ENCODE results near the gene NEK2.

The NEK2 gene

GRCh38 chr1:211632808-211633523 is 42.5 kb downstream of the NEK2 start:
- Histone ChIP-seq H2BK15ac (replicated peaks; ENCODE audit: low read depth) (no peak overlapping the region), H2BK5ac (ENCODE audit: low read length) (no peak overlapping the region), H3K36me3 (ENCODE audit: control insufficient read depth, insufficient read depth, low read length) (no peaks in the 10 kb centered on the region), H3K79me1 (ENCODE audit: low read length) (no peaks in the 10 kb centered on the region), H4K8ac (ENCODE audit: low read depth, low read length) (no peak overlapping the region), H4K5ac (ENCODE audit: low read length) (no peak overlapping the region), H3K4me2 (ENCODE audit: low read length) (no peak overlapping the region), H3K18ac (ENCODE audit: low read length) (no peak overlapping the region), H3K4me3 (ENCODE audit: low read length) (no peak overlapping the region), H3K56ac (ENCODE audit: low read length) (peak overlapping the region; percentile 22), H2AK5ac (ENCODE audit: low read length) (no peak overlapping the region), H3K4ac (ENCODE audit: low read depth, low read length) (no peak overlapping the region), H3K79me2 (ENCODE audit: control insufficient read depth, insufficient read depth, low read length) (no peaks in the 10 kb centered on the region), H3K27me3 (ENCODE audit: insufficient read depth, low read length, poor library complexity) (no peaks in the 10 kb centered on the region), H3K23ac (ENCODE audit: low read length) (no peak overlapping the region), H3K9ac (ENCODE audit: low read length) (no peak overlapping the region), H3K4me1 (ENCODE audit: control insufficient read depth, low read depth, low read length) (peaks cover 5% of the 10 kb centered on the region), H3K27ac (ENCODE audit: low read depth, low read length) (no peak overlapping the region), H2BK120ac (ENCODE audit: low read depth, low read length) (no peak overlapping the region)
- WGBS (ENCODE audit: extremely low coverage, insufficient coverage, low lambda C conversion rate): no CpG with 5 or more reads among the region's 13 CpGs
- DNase-seq: no peak

- H3K18ac ChIP-seq (ENCODE audit: low read length): no peak overlapping the region
- no peak overlapping the region for H3K4me3 ChIP-seq (ENCODE audit: low read length)
- peaks cover 5% of the 10 kb centered on the region for H3K4me1 ChIP-seq (ENCODE audit: control insufficient read depth, low read depth, low read length)
- no peaks in the 10 kb centered on the region for H3K36me3 ChIP-seq (ENCODE audit: control insufficient read depth, insufficient read depth, low read length)
- no peak overlapping the region for H2AK5ac ChIP-seq (ENCODE audit: low read length)
- no peak overlapping the region for H3K23ac ChIP-seq (ENCODE audit: low read length)
- no peak overlapping the region for H3K56ac ChIP-seq (ENCODE audit: low read length)
- H3K27me3 ChIP-seq (ENCODE audit: insufficient read depth, low read length, poor library complexity): no peaks in the 10 kb centered on the region
- H2BK5ac ChIP-seq (ENCODE audit: low read length): no peak overlapping the region
- no peak overlapping the region for H3K9ac ChIP-seq (ENCODE audit: low read length)
- no peaks in the 10 kb centered on the region for H3K79me2 ChIP-seq (ENCODE audit: control insufficient read depth, insufficient read depth, low read length)
- WGBS (ENCODE audit: extremely low coverage, insufficient coverage, low lambda C conversion rate): no CpG with 5 or more reads among the region's 16 CpGs
- H3K27ac ChIP-seq (ENCODE audit: low read depth, low read length): no peak overlapping the region
- H4K5ac ChIP-seq (ENCODE audit: low read length): no peak overlapping the region
- H3K4me2 ChIP-seq (ENCODE audit: low read length): no peak overlapping the region
- H3K79me1 ChIP-seq (ENCODE audit: low read length): no peaks in the 10 kb centered on the region
- no peak overlapping the region for H2BK120ac ChIP-seq (ENCODE audit: low read depth, low read length)
- DNase-seq: no peak
- no peak overlapping the region for H2BK15ac ChIP-seq (replicated peaks; ENCODE audit: low read depth)
- no peak overlapping the region for H3K4ac ChIP-seq (ENCODE audit: low read depth, low read length)
- no peak overlapping the region for H4K8ac ChIP-seq (ENCODE audit: low read depth, low read length)
Measured at GRCh38 chr1:211632117-211632807, 43.2 kb downstream of the NEK2 start.

- H3K4ac ChIP-seq (ENCODE audit: low read depth, low read length): no peak overlapping the region
- no peak overlapping the region for H2AK5ac ChIP-seq (ENCODE audit: low read length)
- H3K27me3 ChIP-seq (ENCODE audit: insufficient read depth, low read length, poor library complexity): no peaks in the 10 kb centered on the region
- H3K9ac ChIP-seq (ENCODE audit: low read length): no peak overlapping the region
- no peaks in the 10 kb centered on the region for H3K79me2 ChIP-seq (ENCODE audit: control insufficient read depth, insufficient read depth, low read length)
- no peak overlapping the region for H2BK5ac ChIP-seq (ENCODE audit: low read length)
- no peak overlapping the region for H4K5ac ChIP-seq (ENCODE audit: low read length)
- no peak overlapping the region for H3K4me2 ChIP-seq (ENCODE audit: low read length)
- WGBS (ENCODE audit: extremely low coverage, insufficient coverage, low lambda C conversion rate): no CpG with 5 or more reads among the region's 6 CpGs
- no peaks in the 10 kb centered on the region for H3K36me3 ChIP-seq (ENCODE audit: control insufficient read depth, insufficient read depth, low read length)
- no peak for DNase-seq
- H3K27ac ChIP-seq (ENCODE audit: low read depth, low read length): no peak overlapping the region
- H3K79me1 ChIP-seq (ENCODE audit: low read length): no peaks in the 10 kb centered on the region
- H3K18ac ChIP-seq (ENCODE audit: low read length): no peak overlapping the region
- H2BK120ac ChIP-seq (ENCODE audit: low read depth, low read length): no peak overlapping the region
- no peak overlapping the region for H4K8ac ChIP-seq (ENCODE audit: low read depth, low read length)
- no peak overlapping the region for H3K56ac ChIP-seq (ENCODE audit: low read length)
- H3K4me1 ChIP-seq (ENCODE audit: control insufficient read depth, low read depth, low read length): peaks cover 7% of the 10 kb centered on the region
- no peak overlapping the region for H3K4me3 ChIP-seq (ENCODE audit: low read length)
- H3K23ac ChIP-seq (ENCODE audit: low read length): no peak overlapping the region
- H2BK15ac ChIP-seq (replicated peaks; ENCODE audit: low read depth): no peak overlapping the region
Measured at GRCh38 chr1:211631168-211631567, 44.3 kb downstream of the NEK2 start.

GRCh38 chr1:211630236-211631081 is 45.0 kb downstream of the NEK2 start:
- Histone ChIP-seq H2BK5ac (ENCODE audit: low read length) (no peak overlapping the region), H3K9ac (ENCODE audit: low read length) (no peak overlapping the region), H2AK5ac (ENCODE audit: low read length) (no peak overlapping the region), H2BK120ac (ENCODE audit: low read depth, low read length) (peak overlapping the region; percentile 2), H3K23ac (ENCODE audit: low read length) (no peak overlapping the region), H4K5ac (ENCODE audit: low read length) (no peak overlapping the region), H3K18ac (ENCODE audit: low read length) (peak overlapping the region; percentile 77), H3K4ac (ENCODE audit: low read depth, low read length) (peak overlapping the region; percentile 24), H3K4me3 (ENCODE audit: low read length) (no peak overlapping the region), H3K27ac (ENCODE audit: low read depth, low read length) (no peak overlapping the region), H3K4me1 (ENCODE audit: control insufficient read depth, low read depth, low read length) (peaks cover 7% of the 10 kb centered on the region), H3K79me1 (ENCODE audit: low read length) (no peaks in the 10 kb centered on the region), H3K4me2 (ENCODE audit: low read length) (no peak overlapping the region), H3K36me3 (ENCODE audit: control insufficient read depth, insufficient read depth, low read length) (no peaks in the 10 kb centered on the region), H3K79me2 (ENCODE audit: control insufficient read depth, insufficient read depth, low read length) (no peaks in the 10 kb centered on the region), H3K56ac (ENCODE audit: low read length) (peak overlapping the region; percentile 70), H2BK15ac (replicated peaks; ENCODE audit: low read depth) (no peak overlapping the region), H3K27me3 (ENCODE audit: insufficient read depth, low read length, poor library complexity) (no peaks in the 10 kb centered on the region), H4K8ac (ENCODE audit: low read depth, low read length) (no peak overlapping the region)
- no CpG with 5 or more reads among the region's 17 CpGs for WGBS (ENCODE audit: extremely low coverage, insufficient coverage, low lambda C conversion rate)
- DNase-seq: peak; percentile 94

GRCh38 chr1:211628417-211628816 is 47.0 kb downstream of the NEK2 start:
- H3K56ac ChIP-seq (ENCODE audit: low read length): no peak overlapping the region
- H3K36me3 ChIP-seq (ENCODE audit: control insufficient read depth, insufficient read depth, low read length): no peaks in the 10 kb centered on the region
- no peak overlapping the region for H3K4me2 ChIP-seq (ENCODE audit: low read length)
- H2BK120ac ChIP-seq (ENCODE audit: low read depth, low read length): no peak overlapping the region
- no peak overlapping the region for H3K4ac ChIP-seq (ENCODE audit: low read depth, low read length)
- H3K4me3 ChIP-seq (ENCODE audit: low read length): no peak overlapping the region
- H3K79me1 ChIP-seq (ENCODE audit: low read length): no peaks in the 10 kb centered on the region
- no peak overlapping the region for H2AK5ac ChIP-seq (ENCODE audit: low read length)
- H4K8ac ChIP-seq (ENCODE audit: low read depth, low read length): no peak overlapping the region
- peaks cover 7% of the 10 kb centered on the region for H3K4me1 ChIP-seq (ENCODE audit: control insufficient read depth, low read depth, low read length)
- no peak overlapping the region for H3K18ac ChIP-seq (ENCODE audit: low read length)
- no peak overlapping the region for H3K9ac ChIP-seq (ENCODE audit: low read length)
- no peak for DNase-seq
- WGBS (ENCODE audit: extremely low coverage, insufficient coverage, low lambda C conversion rate): no CpG with 5 or more reads among the region's 4 CpGs
- H2BK15ac ChIP-seq (replicated peaks; ENCODE audit: low read depth): no peak overlapping the region
- H3K27ac ChIP-seq (ENCODE audit: low read depth, low read length): no peak overlapping the region
- H2BK5ac ChIP-seq (ENCODE audit: low read length): no peak overlapping the region
- no peak overlapping the region for H4K5ac ChIP-seq (ENCODE audit: low read length)
- H3K79me2 ChIP-seq (ENCODE audit: control insufficient read depth, insufficient read depth, low read length): no peaks in the 10 kb centered on the region
- H3K27me3 ChIP-seq (ENCODE audit: insufficient read depth, low read length, poor library complexity): no peaks in the 10 kb centered on the region
- H3K23ac ChIP-seq (ENCODE audit: low read length): no peak overlapping the region

All from mesendoderm (in vitro differentiated cells).